Suppressor macrophage (primary cell): ENCODE data around the gene BBS9.
"Not testable (repeated sequence)": the region's sequence is repeated elsewhere in the genome, so short reads cannot be mapped to it uniquely, and the experiment has no call there.

ENCODE experiments used
- DNase-seq, 4 experiments: peaks; one replicate each; pipeline ENCODE4 v3.0.0-alpha.2; 2020 to 2022
- total RNA-seq, 17 experiments: gene quantifications; one replicate each; lab custom pipeline; 2026; ENCODE audit warnings: mixed read lengths in 6 of 17, inconsistent platforms in 3 of 17; lab: John Stamatoyannopoulos, UW

BBS9 gene
- total RNA-seq = 4.0 to 17.1 (median 10.5) reads per million in 17 experiments

- DNase-seq = peak; percentile 96 to 97 (median 97)
Observed at GRCh38 chr7:33128990-33129805, at the start of gene BBS9. Gene BBS9, plus strand, starts transcription at chr7:33129564. Its CDS starts 16,689 bp downstream, at chr7:33146253.

GRCh38 chr7:33079763-33080690 is 49.3 kb upstream of the BBS9 start:
- DNase-seq = no peak

GRCh38 chr7:33087356-33087755 is 42.0 kb upstream of the BBS9 start:
- no peak for DNase-seq

GRCh38 chr7:33087858-33088257 is 41.5 kb upstream of the BBS9 start:
- no peak for DNase-seq

- no peak for DNase-seq
Observed at GRCh38 chr7:33089142-33089541, 40.2 kb upstream of the BBS9 start.

- DNase-seq = no peak
Observed at GRCh38 chr7:33091111-33091531, 38.2 kb upstream of the BBS9 start.

- no peak for DNase-seq
Observed at GRCh38 chr7:33091641-33092191, 37.6 kb upstream of the BBS9 start.

- no peak for DNase-seq
Observed at GRCh38 chr7:33093266-33093665, 36.1 kb upstream of the BBS9 start.

- not testable (repeated sequence) for DNase-seq
Observed at GRCh38 chr7:33094745-33095275, 34.6 kb upstream of the BBS9 start.

- no peak for DNase-seq
Observed at GRCh38 chr7:33099154-33099940, 30.0 kb upstream of the BBS9 start.

GRCh38 chr7:33100770-33101169 is 28.6 kb upstream of the BBS9 start:
- no peak for DNase-seq

- no peak for DNase-seq
Observed at GRCh38 chr7:33101906-33102305, 27.5 kb upstream of the BBS9 start.

GRCh38 chr7:33107136-33108066 is 22.0 kb upstream of the BBS9 start:
- DNase-seq = peak; percentile 28 to 56 (median 42)

- DNase-seq = peak in 2 of 4 experiments; percentile 34 to 35
Observed at GRCh38 chr7:33108554-33109004, 20.8 kb upstream of the BBS9 start.

GRCh38 chr7:33109005-33109757 is 20.2 kb upstream of the BBS9 start, which contains the start of gene RP9:
Gene RP9, minus strand, starts transcription at chr7:33109404. Its CDS starts 32 bp downstream, at chr7:33109372.
- peak; percentile 81 to 95 (median 89) for DNase-seq

GRCh38 chr7:33109758-33110238 is 19.6 kb upstream of the BBS9 start:
- peak; percentile 5 to 45 (median 32) for DNase-seq

- DNase-seq = no peak
Observed at GRCh38 chr7:33111614-33112013, 17.8 kb upstream of the BBS9 start.

- no peak for DNase-seq
Observed at GRCh38 chr7:33114976-33115375, 14.4 kb upstream of the BBS9 start.

GRCh38 chr7:33118383-33118782 is 11.0 kb upstream of the BBS9 start:
- DNase-seq = no peak
